ENCODE results near the gene DENND6B.

DENND6B gene

DNA sequence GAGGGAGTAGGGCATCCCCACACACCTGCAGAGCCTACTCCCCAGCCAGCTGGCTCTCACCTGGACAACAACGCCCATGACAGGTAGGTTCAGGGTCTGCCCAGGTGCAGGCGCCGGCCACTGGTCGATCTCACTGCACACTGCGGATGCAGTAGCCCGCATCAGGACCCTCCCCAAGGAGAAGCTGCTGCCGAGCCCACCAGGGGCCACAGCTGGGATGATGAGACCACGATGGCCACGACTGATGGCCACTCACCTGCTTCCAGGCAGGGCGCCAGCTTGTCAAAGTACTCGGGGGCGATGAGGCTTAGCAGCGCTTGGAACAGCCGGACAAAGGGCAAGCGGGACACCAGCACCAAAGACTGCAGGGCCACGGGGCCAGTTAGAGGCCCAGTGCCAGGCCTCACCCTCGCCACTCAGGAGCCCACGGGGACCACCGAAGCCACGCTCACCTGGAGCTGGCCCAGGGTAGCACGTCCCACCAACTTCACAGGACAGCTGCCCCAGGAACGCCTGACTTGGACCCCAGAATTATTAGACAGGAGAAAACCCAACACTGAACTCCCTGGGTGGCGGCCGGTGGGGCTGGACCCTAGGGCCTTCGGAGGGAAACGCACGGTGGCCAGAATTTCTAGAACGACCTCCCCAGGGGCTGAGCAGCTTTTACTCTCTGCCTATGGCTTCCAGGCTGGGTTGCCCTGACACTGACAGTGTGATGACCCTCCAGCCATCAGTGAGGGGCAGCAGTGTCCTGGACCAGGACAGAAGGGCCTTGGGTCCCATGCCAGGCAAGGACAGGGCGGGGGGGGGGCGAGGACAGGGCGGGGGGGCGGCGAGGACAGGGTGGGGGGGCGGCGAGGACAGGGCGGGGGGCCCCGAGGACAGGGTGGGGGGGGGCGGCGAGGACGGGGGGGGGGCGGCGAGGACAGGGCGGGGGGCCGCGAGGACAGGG lies 10.4 kb downstream of the DENND6B start:
- no peak for DNase-seq (ENCODE audit: low read depth)

DNA sequence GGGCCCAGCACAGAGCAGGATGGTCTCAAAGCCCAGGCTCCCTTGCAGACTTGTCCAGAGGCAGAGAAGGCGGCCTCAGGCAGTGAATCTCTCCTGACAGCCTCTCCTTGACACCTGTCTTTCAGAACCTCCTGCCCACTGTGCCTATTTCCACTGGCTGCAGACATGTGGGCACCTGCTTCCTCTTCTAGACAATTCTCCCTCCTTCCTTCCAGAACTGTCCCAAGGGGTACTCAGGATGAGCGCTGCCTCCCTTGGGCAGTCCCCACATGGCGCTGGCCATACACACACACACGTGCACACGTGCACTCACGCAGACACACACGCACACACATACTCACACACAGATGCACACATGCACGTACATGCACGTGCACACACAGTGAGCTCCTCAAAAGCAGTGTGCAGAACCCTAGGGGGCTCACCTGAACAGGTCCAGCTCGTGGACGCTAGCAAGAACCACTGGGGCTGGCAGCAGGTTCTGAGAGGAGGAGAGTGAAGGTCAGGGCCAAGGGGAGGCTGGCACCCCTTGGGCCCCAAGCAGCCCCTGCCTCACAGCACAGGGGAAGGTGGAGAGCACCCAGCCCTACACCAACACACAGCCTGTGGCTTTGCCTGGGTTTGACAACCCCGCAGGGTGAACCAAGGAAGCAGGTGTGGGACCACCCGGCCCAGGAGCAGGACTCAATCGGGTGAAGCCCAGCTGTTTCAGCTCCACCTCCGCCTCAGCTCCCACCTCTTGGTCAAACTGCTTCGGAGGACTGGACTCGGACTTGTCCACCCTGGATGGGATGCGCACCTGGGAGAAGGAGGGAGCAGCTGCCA lies 11.3 kb downstream of the DENND6B start:
- DNase-seq (ENCODE audit: low read depth) = no peak

DNA sequence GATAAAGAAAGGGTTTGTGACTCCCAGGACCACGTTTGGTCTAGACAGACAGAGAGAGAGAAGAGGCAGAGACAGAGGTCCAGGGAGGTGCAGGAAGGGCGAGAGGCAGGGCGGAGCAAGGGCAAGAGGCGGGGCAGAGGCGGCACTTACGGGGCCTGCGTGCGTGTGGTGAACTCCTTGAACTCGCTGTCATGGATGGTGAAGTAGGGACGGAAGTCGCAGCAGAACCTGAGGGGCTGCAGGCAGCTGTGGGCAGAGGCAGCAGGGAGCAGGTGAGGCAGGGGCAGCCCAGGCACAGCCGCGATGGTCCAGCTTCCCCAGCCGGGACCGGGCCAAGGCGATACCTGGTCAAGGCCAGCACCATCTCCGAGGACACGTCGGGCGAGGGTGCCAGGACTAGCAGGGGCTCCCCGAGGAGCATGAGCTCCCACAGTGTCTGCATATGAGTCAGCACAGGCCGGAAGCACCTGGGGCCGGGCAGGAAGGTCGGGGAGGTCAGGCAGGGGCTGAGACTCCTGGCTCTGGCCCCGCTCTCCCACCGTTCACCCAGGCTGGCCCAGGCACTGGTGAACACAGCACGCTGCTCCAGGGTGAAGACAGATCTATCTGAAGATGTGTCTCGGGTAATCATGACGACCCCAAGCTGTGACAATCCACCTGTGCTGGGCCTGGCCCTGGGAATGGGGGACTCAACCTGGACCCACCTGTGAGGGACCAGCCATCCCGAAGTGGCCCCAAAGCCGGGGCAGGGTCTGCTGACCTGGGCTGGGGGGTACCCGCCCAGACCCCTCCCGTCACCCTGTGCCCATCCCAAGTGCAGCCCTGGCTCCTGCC lies 12.1 kb downstream of the DENND6B start:
- peak; percentile 71 for DNase-seq (ENCODE audit: low read depth)

DNA sequence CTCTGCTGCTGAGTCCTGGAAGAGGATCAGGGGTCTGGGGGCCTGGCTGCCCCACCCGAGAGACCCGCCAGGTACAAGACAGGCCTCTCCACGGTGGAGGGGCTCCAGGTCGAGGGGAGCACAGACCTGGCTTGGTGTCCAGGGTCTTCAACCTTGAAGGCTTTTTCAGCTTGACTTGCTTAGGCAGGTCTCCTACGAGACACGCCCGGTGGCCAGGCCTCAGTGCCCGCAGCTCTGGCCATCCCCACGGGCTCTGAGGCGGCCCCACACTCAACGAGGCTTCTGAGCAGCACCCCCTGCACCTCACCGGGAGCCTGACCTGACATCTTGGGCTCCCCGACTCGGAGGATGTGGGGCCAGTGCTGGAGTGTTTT lies 12.7 kb downstream of the DENND6B start:
- no peak for DNase-seq (ENCODE audit: low read depth)

DNA sequence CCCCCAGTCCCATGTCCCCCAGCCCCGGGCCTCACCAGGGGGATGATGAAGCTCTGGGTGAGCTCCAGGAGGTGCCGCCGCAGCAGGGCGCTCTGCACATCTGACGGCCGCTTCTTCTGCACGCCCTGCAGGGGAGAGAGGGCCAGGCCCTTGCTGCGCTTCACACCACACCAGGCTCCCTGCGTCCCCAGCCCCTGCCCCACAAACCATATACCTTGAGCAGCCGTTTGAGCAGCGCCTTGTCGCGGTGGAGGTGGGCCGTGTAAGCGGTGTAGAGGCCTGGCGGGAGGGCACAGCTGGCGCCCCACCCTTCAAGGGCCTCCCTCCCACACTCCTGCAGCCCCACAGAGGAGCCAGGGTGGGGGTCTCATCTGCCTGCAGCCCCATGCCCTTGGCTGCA lies 13.2 kb downstream of the DENND6B start:
- no peak for DNase-seq (ENCODE audit: low read depth)

DNA sequence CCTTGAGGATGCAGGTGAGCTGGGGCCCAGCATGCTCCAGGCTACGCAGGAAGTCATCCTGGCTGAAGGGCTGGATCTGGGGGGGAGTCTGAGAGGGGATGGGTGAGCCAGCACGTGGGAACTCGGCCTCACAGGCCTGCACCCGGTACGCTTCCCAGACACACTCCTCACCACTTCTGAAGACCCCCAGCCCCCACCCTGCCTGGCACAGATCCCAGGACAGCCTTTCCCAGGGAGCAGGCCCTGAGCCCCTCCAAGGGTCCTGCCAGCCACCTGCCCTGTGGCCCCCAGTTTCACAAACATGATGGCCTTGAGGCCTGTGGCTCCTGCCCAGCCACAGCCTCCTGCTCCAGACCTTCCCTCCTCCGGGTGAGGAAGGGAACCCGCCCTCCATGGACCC lies 13.8 kb downstream of the DENND6B start:
- no peak for DNase-seq (ENCODE audit: low read depth)

DNA sequence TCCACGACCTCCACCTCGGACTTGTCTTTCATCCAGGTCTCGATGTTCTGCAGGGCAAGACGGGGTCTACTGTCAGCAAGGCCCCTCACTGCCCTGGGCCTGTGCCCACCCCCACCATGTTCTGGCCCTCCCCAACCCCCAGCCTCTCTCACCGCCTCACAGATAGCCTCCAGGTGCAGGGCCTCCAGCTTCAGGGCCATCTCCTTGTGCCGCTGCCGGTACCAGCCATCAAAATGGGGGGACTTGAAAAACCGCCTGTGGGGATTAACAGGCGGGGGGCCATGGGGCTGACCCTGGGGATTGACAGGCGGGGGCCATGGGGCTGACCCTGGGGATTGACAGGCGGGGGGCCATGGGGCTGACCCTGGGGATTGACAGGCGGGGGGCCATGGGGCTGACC lies 14.4 kb downstream of the DENND6B start:
- no peak for DNase-seq (ENCODE audit: low read depth)

DNA sequence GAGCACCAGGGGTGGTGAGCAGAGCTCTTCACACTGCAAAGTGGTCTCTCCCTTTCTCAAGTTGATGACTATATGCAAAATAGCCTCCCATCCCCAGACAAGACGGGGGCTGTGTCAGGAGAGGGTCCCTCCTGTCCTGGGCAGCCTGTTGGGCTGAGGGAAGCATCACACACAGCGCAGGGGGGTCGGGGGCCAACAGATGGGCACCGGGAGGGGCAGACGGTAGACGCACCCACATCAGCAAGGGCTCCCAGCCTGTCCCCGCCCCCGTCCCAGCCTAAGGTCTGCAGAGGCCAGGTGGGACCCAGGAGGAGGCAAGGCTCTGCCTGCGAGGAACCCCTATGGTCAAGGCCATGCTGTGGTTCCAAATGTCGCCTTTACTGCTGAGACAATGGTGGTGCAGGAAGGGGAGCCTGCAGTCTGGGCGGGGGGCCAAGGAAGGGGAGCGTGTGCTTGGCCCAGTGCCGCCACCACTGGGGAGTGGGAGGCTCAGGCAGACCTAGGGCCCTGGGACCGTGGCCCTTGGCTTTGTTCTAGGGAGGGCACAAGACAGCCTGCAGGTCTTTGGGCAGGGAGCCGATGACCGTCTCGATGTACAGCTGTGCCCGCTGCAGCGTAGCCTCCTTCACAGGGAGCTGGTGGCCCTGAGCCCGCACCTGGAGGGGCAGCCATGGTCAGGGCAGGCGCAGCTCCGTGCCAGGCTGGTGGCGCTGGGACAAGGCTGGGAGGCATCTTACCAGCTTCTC lies 15.0 kb downstream of the DENND6B start:
- no peak for DNase-seq (ENCODE audit: low read depth)

DNA sequence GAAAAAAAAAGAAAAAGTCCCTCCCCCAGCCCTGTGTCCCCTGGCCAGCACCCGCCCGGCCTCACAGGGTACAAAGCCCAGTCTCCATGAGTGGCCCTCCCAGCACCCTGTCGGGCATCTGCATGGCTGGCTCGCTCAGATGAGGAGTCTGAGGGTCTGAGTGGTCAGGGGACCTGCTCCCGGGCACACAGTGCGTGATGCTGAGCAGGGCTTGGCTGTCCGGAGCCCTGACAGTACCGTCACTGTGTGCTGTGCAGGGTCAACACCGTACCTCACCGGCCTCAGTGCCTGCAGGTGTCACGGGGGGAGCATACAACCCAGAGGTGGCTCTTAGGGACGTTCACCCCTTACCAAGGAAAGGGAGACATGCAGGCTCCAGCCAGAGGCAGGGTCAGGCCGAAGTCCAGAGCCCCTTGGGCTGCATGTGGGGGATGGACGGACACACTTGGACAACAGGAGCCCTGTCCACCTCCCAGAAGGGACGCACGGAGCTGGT lies 15.8 kb downstream of the DENND6B start:
- DNase-seq (ENCODE audit: low read depth) = no peak

DNA sequence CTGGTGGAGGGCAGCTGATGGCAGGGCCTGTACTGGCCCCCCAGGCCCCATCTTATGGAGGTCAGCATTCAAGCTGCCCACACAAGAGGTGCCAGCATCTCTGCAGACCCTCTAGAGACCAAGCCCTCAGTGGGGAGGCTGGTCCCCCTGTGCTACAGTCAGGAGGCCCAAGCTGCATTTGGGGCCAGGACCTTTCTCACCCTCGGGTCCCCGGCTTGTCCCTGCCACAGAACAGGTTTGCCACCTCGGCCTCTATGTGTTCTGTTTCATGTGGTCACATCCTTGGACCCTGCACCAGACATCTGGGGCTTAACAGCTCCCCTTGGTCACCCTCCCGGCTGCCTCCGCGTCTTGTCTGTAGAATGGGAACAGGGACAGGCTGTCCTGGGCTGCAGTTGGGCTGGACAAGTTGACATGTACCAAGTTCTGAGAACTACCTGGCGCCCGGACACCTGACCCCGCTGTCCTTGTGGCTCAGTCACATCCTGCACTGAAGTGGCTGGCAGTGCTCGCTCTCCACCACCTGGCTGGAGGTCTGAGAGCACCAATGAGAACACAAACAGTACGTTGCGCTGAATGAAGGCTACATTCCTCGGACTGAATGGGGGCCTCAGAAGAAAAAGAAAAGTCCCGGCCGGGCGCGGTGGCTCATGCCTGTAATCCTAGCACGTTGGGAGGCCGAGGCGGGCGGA lies 16.6 kb downstream of the DENND6B start:
- DNase-seq (ENCODE audit: low read depth) = no peak

DNA sequence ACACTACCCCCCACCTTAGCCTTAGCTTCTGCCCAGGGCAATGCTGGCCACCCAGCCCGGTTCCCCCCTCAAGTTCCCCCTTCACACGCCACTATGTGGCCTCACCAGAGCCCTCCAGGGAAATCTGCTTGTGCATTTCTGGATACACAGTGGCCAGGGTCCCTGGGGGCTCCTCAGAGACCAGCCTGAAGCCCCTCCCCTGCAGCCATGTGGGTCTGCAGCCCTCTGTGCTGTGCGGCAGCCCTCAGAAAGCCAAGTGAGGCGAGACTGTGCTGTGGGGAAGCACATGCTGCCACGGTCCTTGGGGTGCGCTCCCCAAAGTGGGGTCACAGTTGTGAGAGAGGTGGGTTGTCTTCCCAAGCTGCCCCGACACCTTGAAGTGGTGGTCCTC lies 17.2 kb downstream of the DENND6B start:
- no peak for DNase-seq (ENCODE audit: low read depth)

DNA sequence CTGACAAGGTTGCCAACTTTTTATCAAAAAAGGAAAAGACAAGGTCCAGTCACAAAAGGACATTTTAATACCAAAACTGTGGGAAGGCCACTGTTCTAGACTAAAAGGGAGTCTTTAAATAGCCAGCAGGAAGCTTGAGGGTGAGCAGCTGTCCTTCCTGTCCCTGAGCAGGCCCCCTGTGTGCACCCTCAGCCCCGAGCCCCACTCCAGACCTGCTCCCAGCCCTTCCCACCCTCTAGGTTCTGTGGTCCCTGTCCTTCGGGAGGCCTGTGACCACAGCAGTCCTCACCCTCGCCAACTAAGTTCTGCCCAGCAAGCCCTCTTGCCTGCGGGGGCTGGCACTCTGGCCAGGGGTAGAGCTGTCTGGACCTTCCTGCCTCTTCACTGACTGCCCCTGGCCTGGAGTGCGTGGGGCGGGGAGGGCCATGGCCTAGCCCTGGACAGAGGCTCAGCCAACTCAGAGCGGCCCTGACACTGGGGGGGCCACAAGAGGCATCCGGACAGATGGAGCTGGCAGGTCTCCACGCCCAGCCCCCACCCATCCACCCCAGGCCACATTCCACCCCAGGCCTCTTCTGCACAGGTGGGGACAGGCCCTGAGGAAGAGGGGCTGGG lies 17.7 kb downstream of the DENND6B start:
- DNase-seq (ENCODE audit: low read depth) = no peak

DNA sequence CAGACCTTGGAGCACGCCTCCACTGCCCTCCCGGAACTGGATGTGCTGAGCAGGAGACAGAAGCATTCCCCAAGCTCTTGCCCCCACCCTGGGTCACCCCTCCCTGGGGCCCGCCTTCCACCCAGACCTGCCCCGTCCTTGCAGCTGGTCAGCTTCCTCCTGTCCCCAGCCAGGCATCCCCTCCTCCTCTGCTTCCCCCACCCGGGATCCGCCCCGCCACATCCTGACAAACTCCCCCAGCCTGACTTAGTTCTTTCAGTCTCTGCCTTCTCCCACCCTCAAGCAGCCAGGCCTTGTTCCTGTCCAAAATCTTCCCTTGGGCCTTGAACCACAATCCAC lies 18.2 kb downstream of the DENND6B start:
- no peak for DNase-seq (ENCODE audit: low read depth)

DNA sequence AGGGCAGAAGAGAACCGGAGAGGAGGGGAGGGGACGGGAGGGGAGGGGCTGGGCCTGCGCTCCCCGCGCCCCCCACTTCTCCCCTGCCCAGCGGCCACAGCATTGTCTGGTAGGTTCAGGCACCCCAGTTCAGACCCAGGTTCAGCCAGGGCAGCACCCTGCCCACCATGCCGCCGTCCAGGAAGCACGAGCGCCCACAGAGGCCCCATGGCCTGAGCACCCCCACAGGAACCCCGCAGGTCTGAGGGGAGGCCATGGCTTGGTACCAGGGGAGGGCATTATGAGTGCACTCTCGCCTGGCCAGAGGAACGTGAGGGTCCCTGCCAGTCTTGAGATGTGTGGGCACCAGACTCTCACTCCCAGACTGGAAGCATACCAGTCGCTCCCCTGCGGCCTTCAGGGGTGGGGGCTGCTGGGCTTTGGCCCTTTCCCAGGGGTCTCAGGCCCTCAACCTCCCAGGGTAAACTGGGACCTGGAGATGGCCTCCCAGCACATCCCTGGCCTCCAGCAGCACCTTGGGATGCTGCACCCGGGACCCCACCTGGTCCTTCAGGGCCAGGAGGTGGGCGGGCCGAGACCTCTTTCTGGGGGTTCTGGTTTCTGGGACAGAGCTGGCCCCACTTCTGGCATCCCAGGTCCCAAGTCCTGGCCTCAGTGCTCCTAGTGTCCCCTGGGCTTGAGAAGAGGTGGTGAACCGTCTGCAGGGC lies 18.8 kb downstream of the DENND6B start:
- no peak for DNase-seq (ENCODE audit: low read depth)

DNA sequence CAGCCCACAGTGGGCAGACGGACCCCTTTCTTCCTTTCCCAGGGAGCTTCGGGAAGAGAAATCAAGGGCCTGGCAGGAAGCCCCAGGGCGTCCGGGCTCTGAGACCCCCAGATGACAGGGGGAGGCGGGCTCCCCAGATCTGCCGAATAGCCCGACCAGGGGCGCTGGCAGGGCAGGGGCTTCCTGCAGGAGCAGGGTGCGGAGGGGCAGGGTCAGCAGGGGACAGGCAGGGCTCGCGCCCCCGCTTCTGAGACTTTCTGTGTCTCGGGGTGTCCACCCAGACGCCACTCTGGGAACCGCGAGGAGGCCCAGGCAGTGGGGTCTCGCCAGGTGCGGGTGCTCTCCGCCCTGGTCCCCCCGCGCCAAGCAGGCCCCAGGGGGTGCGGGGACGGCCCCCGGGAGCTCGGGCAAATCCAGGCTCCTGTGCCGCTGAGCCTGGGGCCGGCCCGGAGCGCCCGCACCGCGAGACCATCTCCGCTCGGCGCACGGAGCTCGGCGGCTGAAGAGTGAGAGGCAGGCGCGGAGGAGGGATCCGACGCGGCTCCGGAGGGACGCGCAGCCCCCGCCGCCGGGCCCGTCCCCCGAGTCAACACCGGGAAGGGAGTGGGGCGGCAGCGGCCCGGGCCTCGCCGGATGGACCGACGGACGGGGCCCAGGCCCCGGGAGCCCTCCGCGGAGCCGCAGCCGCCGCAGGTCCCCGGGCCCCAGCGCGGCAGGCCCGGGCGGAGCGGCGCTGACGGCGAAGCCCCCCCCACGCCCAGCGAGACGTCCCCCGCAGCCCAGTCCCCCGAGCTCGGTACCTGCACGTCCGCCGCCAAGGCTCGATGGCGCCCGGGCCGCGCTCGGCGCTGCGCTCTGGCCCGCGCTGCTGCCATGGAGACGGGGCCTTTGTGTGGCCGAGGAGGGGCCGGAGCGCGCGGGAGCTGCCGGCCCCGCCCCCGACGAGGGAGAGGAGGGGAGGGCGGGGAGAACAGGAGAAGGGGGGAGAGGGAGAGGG lies 19.8 kb downstream of the DENND6B start, which contains the start of gene PLXNB2:
Gene PLXNB2 (minus strand): TSS at position 894 of the 997 bp plus-strand sequence. CDS start 17,062 bp downstream, outside the sequence.
- DNase-seq (ENCODE audit: low read depth) = no peak

DNA sequence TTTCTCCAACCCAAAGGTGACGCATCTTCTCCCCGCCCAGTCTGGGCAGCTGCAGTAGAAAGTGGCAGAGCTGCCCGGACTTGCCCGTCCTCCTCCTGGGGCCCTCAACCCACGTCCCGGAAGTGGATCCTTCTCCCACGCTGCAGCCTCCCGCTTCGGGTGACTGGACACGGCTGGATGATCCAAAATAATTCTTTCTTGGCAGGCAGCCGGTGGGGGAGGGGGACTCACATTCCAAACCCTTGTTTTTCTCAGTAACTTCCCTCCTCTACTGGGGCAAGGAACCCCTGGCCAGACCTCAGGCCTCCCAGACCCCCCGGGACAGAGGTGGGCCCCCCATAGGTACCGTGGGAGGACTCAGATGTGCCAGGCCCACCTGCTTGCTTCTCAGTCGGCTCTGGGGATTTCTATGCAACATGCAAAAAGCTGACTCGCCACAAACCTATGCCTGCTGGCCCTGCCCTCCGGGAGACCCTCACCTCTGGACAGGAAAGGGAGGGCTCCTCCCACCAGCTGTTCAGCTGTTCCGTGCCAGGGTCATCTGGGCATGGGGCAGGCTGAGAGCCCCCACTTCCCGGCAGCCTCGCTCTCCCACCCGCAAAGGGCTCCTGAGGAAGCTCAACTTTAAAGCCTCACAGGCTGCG lies 20.8 kb downstream of the DENND6B start:
- DNase-seq (ENCODE audit: low read depth) = no peak

DNA sequence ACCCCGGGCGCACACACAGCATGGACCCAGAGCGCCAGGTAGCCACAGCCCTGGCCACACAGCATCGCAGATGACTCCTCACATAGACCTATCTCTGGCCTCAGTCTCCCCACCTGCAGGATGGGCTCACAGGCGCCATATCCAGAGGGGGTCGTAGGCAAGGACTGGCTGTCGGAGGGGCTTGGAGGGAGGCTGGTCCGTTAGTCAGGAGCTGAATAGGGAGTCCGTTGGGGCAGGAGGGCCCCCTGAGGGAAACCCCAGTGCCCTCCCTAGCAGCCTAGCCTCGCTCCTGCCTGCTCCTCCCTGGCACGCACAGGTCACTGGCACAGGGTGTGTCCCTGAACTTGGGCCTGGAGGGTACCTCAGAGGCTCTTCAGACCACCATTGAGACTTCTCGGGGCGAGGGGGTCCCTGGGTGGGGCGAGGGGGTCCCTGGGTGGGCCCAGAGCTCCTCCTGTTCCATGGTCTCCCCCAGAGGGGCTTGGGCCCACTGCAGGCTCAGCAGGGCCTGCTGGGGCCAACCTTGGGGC lies 21.4 kb downstream of the DENND6B start:
- no peak for DNase-seq (ENCODE audit: low read depth)

All from stimulated activated CD8-positive, alpha-beta memory T cell treated with anti-CD3 and anti-CD28 coated beads, Interleukin-4, amount 100 ng/mL, for 24 hours (primary cell).